PFSK-1 (cell line): ENCODE measurements around the gene TRMU.

Source experiments
- FOXP2 ChIP-seq: optimal IDR thresholded peaks from 2 replicates; pipeline ENCODE3; 2011; ENCODE audit warnings: borderline replicate concordance, control low read depth, inconsistent platforms; ENCODE audit not compliant: insufficient read depth; ENCODE audit errors: extremely low read length, extremely low read depth
- POLR2AphosphoS5 ChIP-seq: IDR thresholded peaks from 2 replicates; pipeline ENCODE4 v1.6.1; 2012; ENCODE audit warnings: low read depth, mild to moderate bottlenecking, control low read depth, low read length, moderate library complexity
- SIN3A ChIP-seq: IDR thresholded peaks from 2 replicates; pipeline ENCODE4 v1.6.1; 2012; ENCODE audit warnings: mild to moderate bottlenecking, low read length, moderate library complexity, borderline replicate concordance; ENCODE audit not compliant: insufficient read depth
- TAF1 ChIP-seq: IDR thresholded peaks from 2 replicates; pipeline ENCODE4 v1.6.1; 2012; ENCODE audit warnings: low read length, control low read depth, borderline replicate concordance; ENCODE audit not compliant: insufficient read depth
- TF ChIP-seq, protein P1 (sequence below), 2 experiments: IDR thresholded peaks; 2 replicates each; pipeline versions ENCODE4 v1.6.1 to v1.8.0; 2011 to 2012; ENCODE audit warnings: low read depth in 2 of 2, low read length in 2 of 2, control low read depth in 1 of 2, inconsistent platforms in 1 of 2, mild to moderate bottlenecking in 1 of 2, moderate library complexity in 1 of 2; ENCODE audit not compliant: insufficient read depth in 1 of 2

Gene TRMU

DNA sequence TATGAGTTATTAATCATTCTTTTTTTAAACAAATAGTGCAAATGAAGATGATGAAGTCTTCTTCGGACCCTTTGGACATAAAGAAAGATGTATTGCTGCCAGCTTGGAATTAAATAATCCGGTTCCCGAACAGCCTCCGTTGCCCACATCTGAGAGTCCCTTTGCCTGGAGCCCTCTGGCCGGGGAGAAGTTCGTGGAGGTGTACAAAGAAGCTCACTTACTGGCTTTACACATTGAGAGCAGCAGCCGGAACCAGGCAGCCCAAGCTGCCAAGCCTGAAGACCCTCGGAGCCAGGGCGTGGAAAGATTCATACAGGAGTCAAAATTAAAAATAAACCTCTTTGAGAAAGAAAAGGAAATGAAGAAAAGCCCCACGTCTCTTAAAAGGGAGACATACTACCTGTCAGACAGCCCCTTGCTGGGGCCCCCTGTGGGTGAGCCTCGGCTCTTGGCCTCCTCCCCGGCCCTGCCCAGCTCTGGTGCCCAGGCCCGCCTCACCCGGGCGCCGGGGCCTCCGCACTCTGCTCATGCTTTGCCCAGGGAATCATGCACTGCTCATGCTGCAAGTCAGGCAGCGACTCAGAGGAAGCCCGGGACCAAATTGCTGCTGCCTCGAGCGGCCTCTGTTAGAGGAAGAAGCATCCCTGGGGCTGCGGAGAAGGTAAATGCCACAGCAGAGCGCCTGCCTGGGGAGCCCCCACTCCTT, 27.1 kb upstream of the TRMU start:
- TF ChIP-seq POLR2AphosphoS5 (no peak), SIN3A (no peak), TAF1 (no peak), FOXP2 (no peak)
- TF ChIP-seq, protein P1, sequence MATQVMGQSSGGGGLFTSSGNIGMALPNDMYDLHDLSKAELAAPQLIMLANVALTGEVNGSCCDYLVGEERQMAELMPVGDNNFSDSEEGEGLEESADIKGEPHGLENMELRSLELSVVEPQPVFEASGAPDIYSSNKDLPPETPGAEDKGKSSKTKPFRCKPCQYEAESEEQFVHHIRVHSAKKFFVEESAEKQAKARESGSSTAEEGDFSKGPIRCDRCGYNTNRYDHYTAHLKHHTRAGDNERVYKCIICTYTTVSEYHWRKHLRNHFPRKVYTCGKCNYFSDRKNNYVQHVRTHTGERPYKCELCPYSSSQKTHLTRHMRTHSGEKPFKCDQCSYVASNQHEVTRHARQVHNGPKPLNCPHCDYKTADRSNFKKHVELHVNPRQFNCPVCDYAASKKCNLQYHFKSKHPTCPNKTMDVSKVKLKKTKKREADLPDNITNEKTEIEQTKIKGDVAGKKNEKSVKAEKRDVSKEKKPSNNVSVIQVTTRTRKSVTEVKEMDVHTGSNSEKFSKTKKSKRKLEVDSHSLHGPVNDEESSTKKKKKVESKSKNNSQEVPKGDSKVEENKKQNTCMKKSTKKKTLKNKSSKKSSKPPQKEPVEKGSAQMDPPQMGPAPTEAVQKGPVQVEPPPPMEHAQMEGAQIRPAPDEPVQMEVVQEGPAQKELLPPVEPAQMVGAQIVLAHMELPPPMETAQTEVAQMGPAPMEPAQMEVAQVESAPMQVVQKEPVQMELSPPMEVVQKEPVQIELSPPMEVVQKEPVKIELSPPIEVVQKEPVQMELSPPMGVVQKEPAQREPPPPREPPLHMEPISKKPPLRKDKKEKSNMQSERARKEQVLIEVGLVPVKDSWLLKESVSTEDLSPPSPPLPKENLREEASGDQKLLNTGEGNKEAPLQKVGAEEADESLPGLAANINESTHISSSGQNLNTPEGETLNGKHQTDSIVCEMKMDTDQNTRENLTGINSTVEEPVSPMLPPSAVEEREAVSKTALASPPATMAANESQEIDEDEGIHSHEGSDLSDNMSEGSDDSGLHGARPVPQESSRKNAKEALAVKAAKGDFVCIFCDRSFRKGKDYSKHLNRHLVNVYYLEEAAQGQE (IDR thresholded peaks at IDR 0.05; ENCODE audit: insufficient read depth in 1 of 2, low read depth in 2 of 2, low read length in 2 of 2): no peak

DNA sequence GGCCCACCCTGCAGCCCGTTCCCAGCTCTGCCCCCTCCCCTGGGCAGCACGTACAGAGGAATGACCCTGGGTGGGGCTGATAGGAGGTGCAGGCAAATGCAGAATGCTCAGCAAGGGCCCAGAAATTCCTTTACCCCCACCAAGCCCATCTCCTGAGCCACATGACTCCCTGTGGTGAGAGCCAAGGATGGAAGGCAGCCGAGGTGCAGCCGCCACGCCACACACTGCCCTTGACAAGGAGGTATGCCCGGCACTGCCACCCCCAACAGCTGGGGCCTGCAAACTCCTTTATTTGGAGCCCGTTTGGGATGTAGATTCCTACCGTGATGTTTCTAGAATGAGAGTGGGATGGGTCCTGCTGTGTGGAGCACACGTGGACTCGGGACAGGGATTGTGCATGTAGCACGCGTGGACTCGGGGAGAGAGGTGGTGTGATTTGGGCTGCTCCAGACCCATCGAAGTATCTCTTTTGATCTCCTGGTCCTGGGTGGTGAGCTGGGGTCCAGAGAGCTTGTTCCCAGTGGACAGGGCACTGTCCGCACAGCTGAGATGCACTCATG, 25.9 kb upstream of the TRMU start:
- no peak for TF ChIP-seq TAF1
- TF ChIP-seq, protein P1 (IDR thresholded peaks at IDR 0.05; ENCODE audit: insufficient read depth in 1 of 2, low read depth in 2 of 2, low read length in 2 of 2): no peak
- no peak for TF ChIP-seq FOXP2
- no peak for TF ChIP-seq POLR2AphosphoS5
- TF ChIP-seq SIN3A: no peak

DNA sequence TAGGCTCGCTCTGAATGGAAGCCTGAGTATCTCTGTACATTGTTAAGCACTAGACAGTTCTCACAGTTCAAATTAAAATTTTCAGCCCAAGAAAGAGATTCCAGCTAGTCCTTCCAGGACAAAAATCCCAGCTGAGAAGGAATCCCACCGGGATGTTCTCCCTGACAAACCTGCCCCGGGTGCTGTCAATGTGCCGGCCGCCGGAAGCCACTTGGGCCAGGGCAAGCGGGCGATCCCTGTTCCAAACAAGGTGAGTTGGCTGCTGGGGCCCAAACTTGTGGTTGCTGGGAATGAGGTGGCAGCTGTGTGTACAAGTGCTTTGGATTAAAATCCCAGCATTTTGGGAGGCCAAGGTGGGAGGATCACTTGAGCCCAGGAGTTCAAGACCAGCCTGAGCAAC, 23.5 kb upstream of the TRMU start:
- TF ChIP-seq SIN3A (no peak), TAF1 (no peak), POLR2AphosphoS5 (no peak), FOXP2 (no peak)
- TF ChIP-seq, protein P1 (IDR thresholded peaks at IDR 0.05; ENCODE audit: insufficient read depth in 1 of 2, low read depth in 2 of 2, low read length in 2 of 2): no peak

DNA sequence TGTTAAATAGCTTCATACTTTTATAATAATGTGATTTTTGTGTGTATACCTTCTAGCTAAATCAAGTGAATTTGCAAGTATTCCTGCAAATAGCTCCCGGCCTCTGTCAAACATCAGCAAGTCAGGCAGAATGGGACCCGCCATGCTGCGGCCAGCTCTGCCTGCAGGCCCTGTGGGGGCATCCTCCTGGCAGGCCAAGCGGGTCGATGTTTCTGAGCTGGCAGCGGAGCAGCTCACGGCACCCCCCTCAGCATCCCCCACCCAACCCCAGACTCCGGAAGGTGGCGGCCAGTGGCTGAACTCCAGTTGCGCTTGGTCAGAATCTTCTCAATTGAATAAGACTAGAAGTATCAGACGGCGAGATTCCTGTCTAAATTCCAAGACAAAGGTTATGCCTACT, 19.5 kb upstream of the TRMU start:
- no peak for TF ChIP-seq SIN3A
- TF ChIP-seq, protein P1 (IDR thresholded peaks at IDR 0.05; ENCODE audit: insufficient read depth in 1 of 2, low read depth in 2 of 2, low read length in 2 of 2): no peak
- no peak for TF ChIP-seq TAF1
- no peak for TF ChIP-seq FOXP2
- no peak for TF ChIP-seq POLR2AphosphoS5
